IPS-15b (cell line): ENCODE measurements around the gene HS3ST5.

Experiments used
- H3K27me3 ChIP-seq: one replicate; pipeline ENCODE4 v1.6.1; 2013; ENCODE audit warnings: low read length; ENCODE audit not compliant: control insufficient read depth, insufficient read depth
- H3K36me3 ChIP-seq: one replicate; pipeline ENCODE4 v1.6.1; 2013; ENCODE audit warnings: low read length; ENCODE audit not compliant: control insufficient read depth, insufficient read depth
- H3K4me1 ChIP-seq: one replicate; pipeline ENCODE4 v1.6.1; 2013; ENCODE audit warnings: mild to moderate bottlenecking, low read length; ENCODE audit not compliant: control insufficient read depth, insufficient read depth
- H3K4me3 ChIP-seq: one replicate; pipeline ENCODE4 v1.5.1; 2013; ENCODE audit warnings: low read depth, low read length
- H3K9ac ChIP-seq: one replicate; pipeline ENCODE4 v1.6.1; 2013; ENCODE audit warnings: low read depth, mild to moderate bottlenecking, low read length
- H3K9me3 ChIP-seq: one replicate; pipeline ENCODE4 v1.6.1; 2013; ENCODE audit warnings: mild to moderate bottlenecking, low read length; ENCODE audit not compliant: control insufficient read depth, insufficient read depth

The HS3ST5 gene

GRCh38 chr6:114135363-114135971 lies 207.4 kb downstream of the HS3ST5 start:
- Histone ChIP-seq H3K4me3 (no peak overlapping the region), H3K36me3 (no peaks in the 10 kb centered on the region), H3K9me3 (no peaks in the 10 kb centered on the region), H3K4me1 (no peaks in the 10 kb centered on the region), H3K9ac (no peak overlapping the region), H3K27me3 (no peaks in the 10 kb centered on the region)

GRCh38 chr6:114133816-114134215 lies 209.0 kb downstream of the HS3ST5 start:
- no peak overlapping the region for H3K4me3 ChIP-seq
- H3K9me3 ChIP-seq, result no peaks in the 10 kb centered on the region
- no peaks in the 10 kb centered on the region for H3K36me3 ChIP-seq
- no peaks in the 10 kb centered on the region for H3K4me1 ChIP-seq
- H3K27me3 ChIP-seq, result no peaks in the 10 kb centered on the region
- no peak overlapping the region for H3K9ac ChIP-seq

- H3K4me1 ChIP-seq, result no peaks in the 10 kb centered on the region
- no peaks in the 10 kb centered on the region for H3K9me3 ChIP-seq
- H3K36me3 ChIP-seq, result no peaks in the 10 kb centered on the region
- H3K4me3 ChIP-seq, result no peak overlapping the region
- no peak overlapping the region for H3K9ac ChIP-seq
- H3K27me3 ChIP-seq, result no peaks in the 10 kb centered on the region
These were observed 210.9 kb downstream of the HS3ST5 start for GRCh38 chr6:114131945-114132344.

DNA sequence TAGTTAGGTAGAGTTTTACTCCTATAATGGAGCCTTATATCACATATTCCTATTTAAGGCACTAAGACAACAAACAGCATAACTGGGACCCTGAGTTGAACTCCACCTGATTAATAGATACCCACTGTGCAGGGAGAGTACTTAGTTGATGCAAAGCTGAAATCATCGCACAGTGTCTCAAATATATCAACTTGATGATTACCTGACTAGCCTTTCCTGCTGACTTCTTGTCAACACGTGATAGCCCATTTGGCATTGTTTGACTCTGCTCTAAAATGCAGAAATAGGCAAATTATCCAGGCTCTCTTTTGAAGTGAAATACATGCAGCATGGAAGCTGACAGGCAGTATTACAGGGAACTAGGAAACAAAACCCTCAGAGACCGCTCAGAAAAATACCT lies 217.2 kb downstream of the HS3ST5 start:
- Histone ChIP-seq H3K9me3 (no peaks in the 10 kb centered on the region), H3K4me3 (no peak overlapping the region), H3K4me1 (peaks cover 11% of the 10 kb centered on the region), H3K36me3 (no peaks in the 10 kb centered on the region), H3K9ac (no peak overlapping the region), H3K27me3 (no peaks in the 10 kb centered on the region)

- Histone ChIP-seq H3K4me1 (peaks cover 11% of the 10 kb centered on the region), H3K4me3 (no peak overlapping the region), H3K9ac (no peak overlapping the region), H3K9me3 (no peaks in the 10 kb centered on the region), H3K36me3 (no peaks in the 10 kb centered on the region), H3K27me3 (no peaks in the 10 kb centered on the region)
These were observed 220.7 kb downstream of the HS3ST5 start for GRCh38 chr6:114121913-114122662.

GRCh38 chr6:114119056-114119455 lies 223.8 kb downstream of the HS3ST5 start:
- H3K36me3 ChIP-seq, result no peaks in the 10 kb centered on the region
- H3K9ac ChIP-seq, result no peak overlapping the region
- peaks cover 7% of the 10 kb centered on the region for H3K4me1 ChIP-seq
- H3K4me3 ChIP-seq, result no peak overlapping the region
- H3K9me3 ChIP-seq, result no peaks in the 10 kb centered on the region
- H3K27me3 ChIP-seq, result no peaks in the 10 kb centered on the region

GRCh38 chr6:114115652-114116051 lies 227.2 kb downstream of the HS3ST5 start:
- no peak overlapping the region for H3K4me3 ChIP-seq
- no peak overlapping the region for H3K9ac ChIP-seq
- no peaks in the 10 kb centered on the region for H3K27me3 ChIP-seq
- H3K9me3 ChIP-seq, result no peaks in the 10 kb centered on the region
- no peaks in the 10 kb centered on the region for H3K36me3 ChIP-seq
- no peaks in the 10 kb centered on the region for H3K4me1 ChIP-seq

- Histone ChIP-seq H3K9me3 (no peaks in the 10 kb centered on the region), H3K9ac (no peak overlapping the region), H3K4me3 (no peak overlapping the region), H3K36me3 (no peaks in the 10 kb centered on the region), H3K4me1 (peaks cover 3% of the 10 kb centered on the region), H3K27me3 (no peaks in the 10 kb centered on the region)
These were observed 234.5 kb downstream of the HS3ST5 start for GRCh38 chr6:114108119-114109002.

DNA sequence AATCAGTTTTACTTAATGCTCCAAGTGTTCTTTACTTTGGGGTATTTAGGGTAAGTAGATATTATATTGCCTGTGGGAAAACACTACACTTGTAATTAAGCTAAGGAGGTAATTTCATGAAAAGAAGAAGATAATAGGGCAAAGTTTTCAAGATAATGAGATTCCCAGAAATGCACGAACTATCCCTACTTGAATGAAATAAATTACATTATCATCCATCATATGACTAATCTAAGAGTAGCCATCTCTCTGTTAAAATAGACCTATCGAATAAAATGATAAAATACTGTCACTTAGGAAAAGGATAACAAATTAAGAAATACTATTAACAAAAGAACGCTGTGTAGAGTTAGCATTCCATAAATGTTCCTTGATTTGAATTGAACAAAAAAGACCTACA lies 236.8 kb downstream of the HS3ST5 start:
- Histone ChIP-seq H3K9me3 (no peaks in the 10 kb centered on the region), H3K36me3 (no peaks in the 10 kb centered on the region), H3K9ac (no peak overlapping the region), H3K27me3 (no peaks in the 10 kb centered on the region), H3K4me3 (no peak overlapping the region), H3K4me1 (peaks cover 3% of the 10 kb centered on the region)

DNA sequence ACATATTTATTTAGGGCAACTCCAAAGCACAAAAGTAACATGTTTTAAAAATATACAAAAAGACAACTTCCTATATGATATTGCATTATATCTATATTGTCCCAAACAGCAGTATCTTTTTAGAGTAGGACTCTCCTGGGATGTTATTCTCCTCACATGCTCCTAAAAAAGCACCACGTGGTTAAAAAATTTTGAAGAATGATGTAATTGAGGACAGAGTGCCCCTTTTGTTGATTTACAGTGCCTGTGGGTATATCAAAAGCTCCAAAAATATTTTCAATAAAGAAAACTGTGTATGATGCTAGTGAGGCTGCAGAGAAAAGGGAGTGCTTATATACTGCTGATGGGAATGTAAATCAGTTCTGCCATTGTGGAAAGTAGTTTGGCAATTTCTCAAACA lies 241.6 kb downstream of the HS3ST5 start:
- no peak overlapping the region for H3K9ac ChIP-seq
- no peaks in the 10 kb centered on the region for H3K9me3 ChIP-seq
- peaks cover 3% of the 10 kb centered on the region for H3K4me1 ChIP-seq
- no peak overlapping the region for H3K4me3 ChIP-seq
- no peaks in the 10 kb centered on the region for H3K27me3 ChIP-seq
- H3K36me3 ChIP-seq, result no peaks in the 10 kb centered on the region

DNA sequence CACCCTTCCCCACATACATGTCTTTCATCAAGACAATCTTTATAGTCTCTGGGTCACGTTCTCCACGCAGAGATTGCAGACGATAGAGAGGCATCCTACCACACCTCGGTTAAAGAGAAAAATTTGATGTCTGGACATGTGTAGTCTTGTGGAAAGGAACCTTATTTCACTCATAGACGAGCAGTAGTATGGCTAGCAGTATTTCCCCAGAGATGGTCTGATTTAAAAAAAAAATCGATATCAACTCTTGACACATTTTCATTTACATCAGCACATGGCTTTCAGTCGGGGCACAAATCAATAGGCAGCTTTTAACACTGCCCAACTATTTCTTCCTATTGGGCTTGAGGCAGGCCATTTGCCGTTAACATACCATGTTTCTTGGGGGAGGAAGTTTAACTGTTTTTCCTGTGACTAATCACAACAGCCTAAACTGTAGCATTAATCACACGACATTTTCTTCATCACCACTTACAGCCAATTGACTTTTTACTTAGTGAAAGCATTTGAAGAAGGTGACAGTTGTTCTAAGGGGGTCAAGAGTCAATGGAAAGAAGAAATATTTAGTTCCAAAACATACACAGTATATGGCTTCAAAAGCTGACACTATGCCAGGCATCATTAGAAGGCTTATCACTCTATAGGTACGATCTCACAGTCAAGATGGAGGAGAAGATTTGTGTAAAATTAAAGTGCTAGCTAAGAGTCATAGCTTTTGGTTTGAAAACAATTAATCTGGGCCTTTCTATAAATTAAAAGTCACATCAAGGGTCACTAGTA lies 242.4 kb downstream of the HS3ST5 start:
- Histone ChIP-seq H3K4me1 (peaks cover 3% of the 10 kb centered on the region), H3K36me3 (no peaks in the 10 kb centered on the region), H3K9ac (no peak overlapping the region), H3K27me3 (no peaks in the 10 kb centered on the region), H3K9me3 (no peaks in the 10 kb centered on the region), H3K4me3 (no peak overlapping the region)
